GM12875 (cell line): ENCODE measurements around the gene DENND4B.

ENCODE experiments used
- H3K4me3 ChIP-seq: one replicate; pipeline ENCODE4 v1.5.1; 2011; ENCODE audit warnings: low read depth, low read length, control low read depth
- TF ChIP-seq, protein P1 (sequence below): IDR thresholded peaks from 2 replicates; pipeline ENCODE4 v1.5.1; 2011; ENCODE audit warnings: low read depth, mild to moderate bottlenecking, control low read depth, inconsistent platforms, low read length, moderate library complexity, borderline replicate concordance; ENCODE audit not compliant: insufficient read depth

DENND4B gene

DNA sequence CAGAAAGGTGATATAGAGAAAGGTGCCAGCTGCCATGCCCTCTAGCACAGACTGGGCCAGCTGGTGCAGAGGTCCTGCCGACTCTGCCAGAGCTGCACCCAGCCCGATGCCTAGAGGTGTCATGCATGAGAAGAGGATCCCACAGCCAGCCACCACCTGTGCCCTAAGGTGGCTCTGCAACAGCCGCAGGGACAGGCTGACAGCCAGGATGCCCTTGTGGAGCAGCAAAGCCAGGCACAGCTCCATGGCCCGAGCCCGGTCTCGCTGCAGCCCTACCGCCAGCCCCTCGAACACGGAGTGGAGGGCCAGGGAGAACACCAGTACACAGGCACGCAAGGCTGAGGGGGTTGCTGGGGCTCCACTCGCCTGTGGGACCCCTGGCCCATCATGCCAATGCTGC, 13.7 kb upstream of the DENND4B start:
- H3K4me3 ChIP-seq: no peak overlapping the region

DNA sequence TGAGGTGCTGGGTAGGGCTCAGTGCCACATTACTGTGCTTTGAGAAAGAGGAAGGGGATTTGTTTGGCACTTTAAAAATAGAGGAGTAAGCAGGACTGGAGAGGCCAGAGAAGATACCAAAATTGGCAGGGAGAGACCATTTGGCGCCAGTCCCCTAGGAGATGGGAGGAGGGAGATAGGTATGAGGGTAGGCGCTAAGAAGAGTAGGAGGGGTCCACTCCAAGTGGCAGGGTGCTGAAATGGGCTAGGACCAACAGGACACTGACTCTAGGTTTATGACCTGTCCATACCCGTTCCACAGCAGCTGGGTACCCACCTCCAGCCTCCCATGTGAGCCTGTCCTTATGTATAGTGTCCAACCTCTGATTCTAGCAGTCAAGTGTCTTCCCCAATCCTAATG, 12.9 kb upstream of the DENND4B start:
- H3K4me3 ChIP-seq: no peak overlapping the region
- TF ChIP-seq, protein P1, sequence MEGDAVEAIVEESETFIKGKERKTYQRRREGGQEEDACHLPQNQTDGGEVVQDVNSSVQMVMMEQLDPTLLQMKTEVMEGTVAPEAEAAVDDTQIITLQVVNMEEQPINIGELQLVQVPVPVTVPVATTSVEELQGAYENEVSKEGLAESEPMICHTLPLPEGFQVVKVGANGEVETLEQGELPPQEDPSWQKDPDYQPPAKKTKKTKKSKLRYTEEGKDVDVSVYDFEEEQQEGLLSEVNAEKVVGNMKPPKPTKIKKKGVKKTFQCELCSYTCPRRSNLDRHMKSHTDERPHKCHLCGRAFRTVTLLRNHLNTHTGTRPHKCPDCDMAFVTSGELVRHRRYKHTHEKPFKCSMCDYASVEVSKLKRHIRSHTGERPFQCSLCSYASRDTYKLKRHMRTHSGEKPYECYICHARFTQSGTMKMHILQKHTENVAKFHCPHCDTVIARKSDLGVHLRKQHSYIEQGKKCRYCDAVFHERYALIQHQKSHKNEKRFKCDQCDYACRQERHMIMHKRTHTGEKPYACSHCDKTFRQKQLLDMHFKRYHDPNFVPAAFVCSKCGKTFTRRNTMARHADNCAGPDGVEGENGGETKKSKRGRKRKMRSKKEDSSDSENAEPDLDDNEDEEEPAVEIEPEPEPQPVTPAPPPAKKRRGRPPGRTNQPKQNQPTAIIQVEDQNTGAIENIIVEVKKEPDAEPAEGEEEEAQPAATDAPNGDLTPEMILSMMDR: no peak

More for the DNA sequence above, 13.7 kb upstream of the DENND4B start:
- TF ChIP-seq, protein P1: no peak

DNA sequence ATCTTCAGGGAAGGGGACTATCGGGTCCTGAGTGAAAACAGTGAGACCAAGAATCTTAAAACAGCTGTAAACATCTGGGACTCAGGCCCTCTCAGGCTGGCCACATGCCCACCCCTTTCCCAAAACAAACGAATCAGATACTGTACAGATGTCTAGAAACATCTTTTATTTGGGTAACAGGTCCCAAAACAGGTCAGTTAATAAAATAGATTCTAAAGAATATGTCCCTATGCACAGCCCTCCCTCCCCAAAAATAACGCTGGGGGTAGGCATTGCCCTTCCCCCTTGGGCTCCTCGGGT, 12.4 kb upstream of the DENND4B start:
- no peak overlapping the region for H3K4me3 ChIP-seq
- TF ChIP-seq, protein P1: no peak

DNA sequence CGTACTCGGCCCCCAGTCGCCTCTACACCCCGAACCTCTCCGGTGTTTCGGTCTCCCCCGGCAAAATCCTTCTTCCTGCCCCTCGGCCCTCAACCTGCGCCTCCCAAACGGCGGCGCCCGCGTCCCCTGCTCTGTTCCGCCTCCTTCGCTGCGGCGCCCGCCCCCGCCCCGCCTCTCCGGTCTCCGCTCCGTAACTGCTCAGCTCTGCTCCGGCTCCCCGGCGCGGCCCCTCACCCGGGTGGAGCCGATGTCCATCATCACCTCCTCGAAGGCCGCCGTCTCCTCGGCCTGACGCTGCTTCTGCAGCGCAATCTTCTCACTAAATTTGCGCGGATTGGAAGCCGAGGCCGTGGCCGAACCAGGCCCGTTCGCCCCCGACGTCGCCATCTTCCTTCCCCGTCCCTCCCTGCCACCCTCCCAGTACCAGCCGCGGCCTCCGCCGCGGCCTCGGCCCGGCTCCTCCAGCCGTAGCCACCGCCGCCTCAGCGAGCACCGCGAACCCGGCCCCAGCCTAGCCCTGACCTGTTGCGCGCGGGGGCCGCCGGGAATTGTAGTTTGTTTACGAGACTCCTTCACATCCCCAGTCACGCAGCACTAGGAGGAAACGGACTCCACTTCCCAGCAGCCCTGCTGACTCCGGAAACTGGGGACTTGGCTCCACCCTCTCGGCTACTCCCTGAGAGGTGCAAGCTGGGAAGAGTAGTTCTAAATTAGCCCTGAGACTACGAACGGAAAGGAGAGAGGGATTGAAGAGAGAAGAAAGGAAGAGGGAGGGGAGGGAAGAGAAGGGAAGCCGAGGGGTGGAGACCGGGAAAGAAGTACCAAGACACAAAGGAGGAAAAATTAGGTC, 11.8 kb upstream of the DENND4B start, which contains the start of gene CRTC2:
CRTC2 (minus strand) TSS at position 502 of the 850 bp plus-strand sequence; CDS start at position 387, 115 bp downstream.
- TF ChIP-seq, protein P1: no peak
- H3K4me3 ChIP-seq: peak within 1 kb of the TSS; percentile 98

DNA sequence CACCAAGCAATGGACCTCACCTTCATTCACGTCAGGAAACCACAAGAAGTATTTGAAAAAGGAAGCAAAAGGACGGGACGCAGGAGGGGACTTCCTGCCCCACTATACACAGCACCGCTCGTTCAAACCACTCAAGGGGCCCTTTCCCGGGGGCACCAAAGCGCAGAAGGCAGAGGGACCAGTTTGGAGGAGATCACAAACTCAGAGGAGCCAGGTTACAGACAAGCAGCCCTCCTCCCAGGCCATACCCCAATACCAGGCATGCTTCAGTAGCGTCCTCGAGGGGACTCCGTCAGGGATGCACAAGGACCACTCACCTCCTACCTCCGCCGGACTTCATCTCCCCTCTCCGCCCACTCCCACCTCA, 11.2 kb upstream of the DENND4B start:
- H3K4me3 ChIP-seq: peak overlapping the region; percentile 98
- TF ChIP-seq, protein P1: no peak

DNA sequence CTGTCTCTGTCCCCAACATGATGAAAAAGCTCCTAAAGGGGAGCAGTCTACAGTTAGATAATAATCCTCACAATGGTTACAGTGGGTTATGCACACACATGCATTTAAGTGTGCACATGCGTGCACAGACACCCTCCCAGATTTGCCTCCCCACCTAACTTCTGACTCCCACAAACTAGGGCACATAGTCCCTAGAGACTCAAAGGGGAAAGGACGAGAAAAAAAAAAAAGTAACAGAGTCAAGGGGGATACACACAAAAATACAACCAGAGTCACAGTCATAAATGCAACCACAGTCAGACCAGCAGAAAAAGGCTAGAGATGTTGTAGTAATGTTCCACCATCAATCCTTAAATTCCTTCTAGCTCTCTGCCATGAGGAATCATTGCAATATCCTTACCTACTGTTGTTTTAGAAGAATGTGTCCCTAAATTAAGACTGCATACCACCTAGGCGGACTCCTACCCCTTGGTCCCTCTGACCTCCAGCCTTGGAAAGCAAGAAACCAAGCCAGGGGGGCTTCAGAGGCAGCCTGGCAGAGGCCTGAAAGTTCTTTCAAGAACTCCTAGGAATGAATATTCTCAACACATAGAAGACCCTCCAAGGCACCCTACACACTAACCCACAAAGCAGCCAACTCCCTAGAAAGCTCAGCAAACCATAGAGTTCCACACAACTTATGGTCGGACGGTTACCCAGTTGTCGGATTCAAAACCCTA, 10.6 kb upstream of the DENND4B start:
- TF ChIP-seq, protein P1: no peak
- peak overlapping the region; percentile 98 for H3K4me3 ChIP-seq

DNA sequence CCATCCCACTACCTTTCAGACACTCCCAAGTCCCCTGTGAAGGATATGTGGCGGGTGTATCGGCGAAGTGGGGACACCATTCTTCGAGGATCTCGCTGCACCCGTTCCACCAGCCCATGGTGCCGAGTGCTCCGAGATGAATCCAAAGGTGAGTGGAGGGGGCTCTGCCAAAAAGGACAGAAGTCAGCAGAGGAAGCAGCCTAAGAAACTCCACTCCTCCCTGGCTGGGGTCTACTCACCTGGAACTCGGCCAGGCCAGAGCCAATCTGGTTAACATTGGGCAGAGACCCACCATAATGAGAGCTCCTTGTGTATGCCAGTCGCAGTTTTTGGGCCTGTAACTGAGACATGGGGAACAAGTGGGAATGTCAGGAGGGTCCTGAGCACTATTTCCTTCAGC, 8.3 kb upstream of the DENND4B start:
- TF ChIP-seq, protein P1: no peak
- H3K4me3 ChIP-seq: no peak overlapping the region
